IPS-20b (cell line): ENCODE measurements around the gene EIF1AX.
A peak's percentile ranks its signal among the peaks of the same experiment; 100 is the strongest.
"Not testable (repeated sequence)": the region's sequence is repeated elsewhere in the genome, so short reads cannot be mapped to it uniquely, and the experiment has no call there.

ENCODE experiments used
- H3K27ac ChIP-seq: one replicate; pipeline ENCODE4 v1.5.1; 2013; ENCODE audit warnings: low read length
- H3K27me3 ChIP-seq: 2 replicates; pipeline ENCODE4 v1.6.1; 2013; ENCODE audit warnings: mild to moderate bottlenecking, low read length, inconsistent platforms; ENCODE audit not compliant: insufficient read depth
- H3K36me3 ChIP-seq: 2 replicates; pipeline ENCODE4 v1.6.1; 2013; ENCODE audit warnings: low read depth, mild to moderate bottlenecking, inconsistent platforms, low read length, moderate library complexity; ENCODE audit not compliant: insufficient read depth
- H3K4me1 ChIP-seq: 2 replicates; pipeline ENCODE4 v1.6.1; 2013; ENCODE audit warnings: mild to moderate bottlenecking, control low read depth, inconsistent platforms, low read length, moderate library complexity; ENCODE audit not compliant: insufficient read depth
- H3K4me3 ChIP-seq: 2 replicates; pipeline ENCODE4 v1.5.1; 2013; ENCODE audit warnings: mild to moderate bottlenecking, low read length, inconsistent platforms
- H3K9ac ChIP-seq: 2 replicates; pipeline ENCODE4 v1.6.1; 2013; ENCODE audit warnings: low read depth, mild to moderate bottlenecking, inconsistent platforms, low read length, moderate library complexity
- H3K9me3 ChIP-seq: 2 replicates; pipeline ENCODE4 v1.6.1; 2013; ENCODE audit warnings: mild to moderate bottlenecking, low read depth, low read length, inconsistent platforms; ENCODE audit not compliant: insufficient read depth

EIF1AX gene

DNA sequence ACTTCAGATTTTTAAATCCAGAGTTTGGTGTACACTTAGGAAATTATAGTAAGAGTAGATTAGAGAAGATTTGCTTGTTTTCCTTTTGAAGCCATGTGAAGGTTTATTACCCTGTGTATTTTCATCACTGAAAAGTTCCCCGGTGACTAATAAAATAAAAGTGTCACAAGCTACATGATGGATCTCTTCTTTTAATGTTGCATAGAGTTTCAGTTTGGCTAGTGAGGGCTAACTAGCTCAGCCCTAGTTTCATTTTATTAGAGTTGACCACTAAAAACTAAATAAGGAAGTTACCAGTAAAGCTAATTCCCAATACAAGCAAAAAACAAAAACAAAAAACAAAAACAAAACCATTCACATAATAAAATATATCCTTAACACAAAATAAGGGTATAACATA is 14.8 kb downstream of the EIF1AX start:
- H3K9me3 ChIP-seq, H3K27ac ChIP-seq, H3K4me1 ChIP-seq, H3K4me3 ChIP-seq, H3K9ac ChIP-seq, H3K27me3 ChIP-seq: not testable (repeated sequence)
- H3K36me3 ChIP-seq, result peaks cover 44% of the 10 kb centered on the region

GRCh38 chrX:20124964-20125363 is 16.7 kb downstream of the EIF1AX start:
- no peaks in the 10 kb centered on the region for H3K9me3 ChIP-seq
- no peaks in the 10 kb centered on the region for H3K4me1 ChIP-seq
- H3K27me3 ChIP-seq, result no peaks in the 10 kb centered on the region
- H3K4me3 ChIP-seq, result no peak overlapping the region
- no peak overlapping the region for H3K9ac ChIP-seq
- H3K36me3 ChIP-seq, result peaks cover 27% of the 10 kb centered on the region
- no peak overlapping the region for H3K27ac ChIP-seq

DNA sequence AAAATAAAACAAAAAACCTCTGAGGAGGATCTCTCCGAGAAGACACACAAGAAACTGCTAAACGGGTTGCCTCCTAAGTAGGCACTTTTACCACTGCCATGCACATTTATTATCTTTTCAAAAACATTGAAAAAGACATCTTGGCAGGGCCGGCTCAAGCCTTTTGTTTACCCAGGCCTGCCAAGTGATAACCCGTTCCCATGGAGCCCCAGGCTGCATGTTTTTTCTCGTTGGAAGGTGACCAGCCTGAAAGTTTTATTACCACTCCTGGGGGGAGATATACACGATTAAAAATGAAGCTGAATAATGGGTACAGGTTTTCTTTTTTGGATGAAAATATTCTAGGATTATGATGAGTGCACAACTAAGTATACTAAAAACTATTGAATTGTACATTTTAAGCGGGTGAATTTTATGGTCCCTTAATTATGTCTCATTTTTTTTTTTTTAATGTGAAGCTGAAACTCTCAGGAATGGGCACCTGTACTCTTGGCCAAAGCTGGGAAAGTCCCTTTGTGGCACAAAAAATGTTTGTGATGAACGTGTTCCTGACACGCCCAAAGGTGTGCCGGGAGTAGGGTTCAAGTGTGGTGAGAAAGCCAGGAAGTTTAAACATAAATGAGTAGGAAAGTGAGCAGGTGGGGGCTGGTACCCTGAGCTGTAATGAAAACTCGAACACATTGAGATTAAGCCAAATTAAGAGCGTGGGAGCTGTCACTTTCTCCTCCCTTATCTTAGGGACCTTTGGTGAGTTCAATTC is 23.4 kb downstream of the EIF1AX start:
- H3K27ac ChIP-seq, result no peak overlapping the region
- peaks cover 34% of the 10 kb centered on the region for H3K27me3 ChIP-seq
- no peak overlapping the region for H3K9ac ChIP-seq
- H3K36me3 ChIP-seq, result no peaks in the 10 kb centered on the region
- H3K4me3 ChIP-seq, result no peak overlapping the region
- peaks cover 3% of the 10 kb centered on the region; the same call in 1 of the 2 replicates for H3K4me1 ChIP-seq
- H3K9me3 ChIP-seq, result no peaks in the 10 kb centered on the region

DNA sequence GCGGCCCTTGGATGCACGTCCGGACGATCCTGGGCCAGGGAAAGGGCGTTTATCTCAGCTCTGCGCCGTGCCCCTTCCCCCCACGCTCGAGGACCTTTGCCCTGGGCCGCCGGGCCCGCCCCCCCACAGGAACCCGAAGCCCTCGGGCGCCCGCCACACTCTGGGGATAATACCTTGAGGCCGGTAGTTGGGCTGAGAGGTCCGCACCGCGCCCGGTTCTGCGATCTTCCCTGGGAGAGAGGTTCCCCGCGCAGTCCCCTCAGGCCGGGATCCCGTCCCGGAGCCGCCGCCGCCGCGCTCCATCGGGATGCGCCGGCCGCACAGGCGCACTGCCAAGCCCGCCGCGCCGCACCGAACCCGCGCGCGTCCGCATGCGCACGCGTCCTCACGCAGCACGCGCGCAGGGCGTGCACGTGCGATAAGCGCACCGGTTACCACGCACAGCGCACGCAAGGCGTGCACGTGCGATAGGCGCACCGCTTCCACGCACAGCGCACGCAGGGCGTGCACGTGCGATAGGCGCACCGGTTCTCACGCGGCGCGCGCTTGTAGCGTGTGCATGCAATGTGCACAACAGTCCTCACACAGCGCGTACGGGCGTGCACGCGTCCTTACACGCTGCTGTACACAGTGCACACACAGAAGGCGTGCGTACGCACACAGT is 24.9 kb downstream of the EIF1AX start, which contains the start of gene MAP7D2:
Gene MAP7D2, minus strand, starts transcription at position 331 of the 664 bp plus-strand sequence. Its CDS starts 28 bp downstream, at position 303.
- no peak within 1 kb of the TSS for H3K27ac ChIP-seq

DNA sequence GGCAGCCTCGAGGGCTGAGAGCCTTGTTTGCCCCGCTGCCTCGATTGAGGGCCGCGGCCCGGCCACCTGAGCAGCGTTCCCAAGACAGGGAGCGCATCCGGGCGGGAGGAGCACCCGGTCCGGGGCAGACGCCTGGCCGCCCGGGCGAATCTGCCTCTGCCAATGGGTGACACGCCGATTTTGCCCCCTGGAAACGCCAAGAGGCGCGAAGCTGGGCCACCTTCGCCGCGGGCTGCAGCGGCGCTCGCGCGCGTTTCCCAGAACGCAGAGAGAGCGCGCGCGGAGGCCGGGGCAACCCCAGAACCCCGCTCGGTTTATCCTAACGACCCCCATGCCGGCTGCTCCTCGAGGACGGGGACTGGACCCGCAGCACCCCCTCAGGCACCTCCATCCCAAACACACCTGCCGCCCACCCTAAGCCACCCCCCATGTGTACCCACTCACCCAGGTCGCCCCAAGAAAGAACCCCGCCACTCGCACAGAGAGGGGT is 25.5 kb downstream of the EIF1AX start:
- Histone ChIP-seq H3K9ac (no peak overlapping the region), H3K4me3 (peak overlapping the region; percentile 50), H3K4me1 (peaks cover 3% of the 10 kb centered on the region; the same call in 1 of the 2 replicates), H3K9me3 (no peaks in the 10 kb centered on the region), H3K27ac (no peak overlapping the region), H3K27me3 (peaks cover 34% of the 10 kb centered on the region), H3K36me3 (no peaks in the 10 kb centered on the region)

More for the DNA sequence above, 24.9 kb downstream of the EIF1AX start, which contains the start of gene MAP7D2:
- peaks cover 34% of the 10 kb centered on the region for H3K27me3 ChIP-seq
- H3K4me1 ChIP-seq, result peaks cover 3% of the 10 kb centered on the region; the same call in 1 of the 2 replicates
- no peaks in the 10 kb centered on the region for H3K9me3 ChIP-seq
- peak within 1 kb of the TSS; percentile 50 for H3K4me3 ChIP-seq
- no peaks in the 10 kb centered on the region for H3K36me3 ChIP-seq
- no peak within 1 kb of the TSS for H3K9ac ChIP-seq

DNA sequence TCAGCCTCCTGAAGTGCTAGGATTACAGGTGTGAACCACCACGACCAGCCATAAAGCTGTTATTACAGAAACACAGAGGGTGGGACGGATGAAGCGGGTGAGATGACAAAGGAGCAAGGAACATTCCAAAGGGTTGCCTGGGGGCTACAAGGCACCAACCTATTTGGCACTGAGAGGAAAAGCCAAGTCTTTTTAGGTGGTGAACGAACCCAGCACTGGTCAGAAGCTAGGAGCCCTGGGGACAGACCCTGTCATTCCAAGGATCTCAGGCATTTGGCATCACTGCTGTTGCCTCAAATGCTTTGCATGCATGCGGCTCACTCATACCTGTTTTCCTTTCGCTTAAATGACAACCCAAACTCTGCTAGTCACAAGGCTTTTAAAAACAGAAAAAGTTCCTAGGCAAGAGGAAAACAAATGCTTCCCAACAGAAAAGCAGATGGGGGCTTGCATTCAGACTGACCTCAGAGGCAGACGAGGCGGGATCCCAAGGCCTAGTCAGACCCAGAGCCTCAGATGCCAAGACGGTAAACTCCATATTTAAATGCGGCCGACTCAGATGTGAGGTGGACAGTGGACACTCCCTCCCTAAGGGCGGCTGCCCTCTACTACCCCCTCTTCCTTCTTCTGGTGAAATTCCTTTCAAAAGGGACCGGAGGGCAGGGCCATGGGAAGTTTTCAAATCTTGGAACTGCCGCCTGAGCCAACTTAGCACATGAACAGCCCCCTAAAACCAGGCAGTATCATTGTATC is 29.4 kb downstream of the EIF1AX start:
- no peaks in the 10 kb centered on the region for H3K36me3 ChIP-seq
- H3K9me3 ChIP-seq, result no peaks in the 10 kb centered on the region
- no peak overlapping the region for H3K4me3 ChIP-seq
- peaks cover 30% of the 10 kb centered on the region for H3K27me3 ChIP-seq
- no peak overlapping the region for H3K9ac ChIP-seq
- no peak overlapping the region for H3K27ac ChIP-seq
- peaks cover 3% of the 10 kb centered on the region; the same call in 1 of the 2 replicates for H3K4me1 ChIP-seq

GRCh38 chrX:20111271-20111670 is 30.4 kb downstream of the EIF1AX start:
- Histone ChIP-seq H3K27me3 (peaks cover 21% of the 10 kb centered on the region), H3K4me1 (peaks cover 3% of the 10 kb centered on the region; the same call in 1 of the 2 replicates), H3K36me3 (no peaks in the 10 kb centered on the region), H3K27ac (no peak overlapping the region), H3K9me3 (no peaks in the 10 kb centered on the region), H3K4me3 (no peak overlapping the region), H3K9ac (no peak overlapping the region)

GRCh38 chrX:20101934-20102581 is 39.6 kb downstream of the EIF1AX start:
- no peak overlapping the region for H3K4me3 ChIP-seq
- no peaks in the 10 kb centered on the region for H3K27me3 ChIP-seq
- no peak overlapping the region for H3K27ac ChIP-seq
- no peaks in the 10 kb centered on the region for H3K36me3 ChIP-seq
- no peaks in the 10 kb centered on the region for H3K4me1 ChIP-seq
- H3K9ac ChIP-seq, result no peak overlapping the region
- H3K9me3 ChIP-seq, result no peaks in the 10 kb centered on the region

GRCh38 chrX:20091499-20091898 is 50.1 kb downstream of the EIF1AX start:
- no peaks in the 10 kb centered on the region for H3K4me1 ChIP-seq
- no peak overlapping the region for H3K27ac ChIP-seq

GRCh38 chrX:20089845-20090244 is 51.8 kb downstream of the EIF1AX start:
- no peaks in the 10 kb centered on the region for H3K9me3 ChIP-seq
- no peaks in the 10 kb centered on the region for H3K27me3 ChIP-seq
- H3K9ac ChIP-seq, result no peak overlapping the region
- H3K27ac ChIP-seq, result no peak overlapping the region
- H3K4me1 ChIP-seq, result no peaks in the 10 kb centered on the region
- no peak overlapping the region for H3K4me3 ChIP-seq
- no peaks in the 10 kb centered on the region for H3K36me3 ChIP-seq

More at GRCh38 chrX:20091499-20091898, 50.1 kb downstream of the EIF1AX start:
- Histone ChIP-seq H3K27me3 (no peaks in the 10 kb centered on the region), H3K9ac (no peak overlapping the region), H3K9me3 (no peaks in the 10 kb centered on the region), H3K36me3 (no peaks in the 10 kb centered on the region), H3K4me3 (no peak overlapping the region)

DNA sequence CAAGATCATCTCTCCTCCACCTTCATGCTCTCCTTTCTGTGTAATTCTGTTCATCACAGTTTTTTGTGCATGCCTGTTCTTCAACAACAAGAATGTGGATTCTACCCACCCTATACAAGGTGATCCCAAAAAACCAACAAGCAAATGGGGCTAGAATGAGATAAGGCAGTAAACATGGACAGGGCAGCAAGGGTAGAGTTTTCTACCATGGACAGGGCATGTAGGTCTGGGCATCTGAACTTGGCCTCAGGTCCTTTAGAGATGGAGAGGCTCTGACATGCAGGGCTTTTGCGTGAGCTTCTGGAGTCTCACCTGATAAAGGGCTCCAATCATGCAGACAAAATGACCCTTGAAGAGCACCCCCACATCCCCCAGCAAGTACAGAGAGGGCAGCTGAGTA is 61.4 kb downstream of the EIF1AX start:
- H3K4me1 ChIP-seq, result no peaks in the 10 kb centered on the region
- no peaks in the 10 kb centered on the region for H3K36me3 ChIP-seq
- no peaks in the 10 kb centered on the region for H3K27me3 ChIP-seq
- no peak overlapping the region for H3K27ac ChIP-seq
- no peak overlapping the region for H3K4me3 ChIP-seq
- H3K9me3 ChIP-seq, result no peaks in the 10 kb centered on the region
- no peak overlapping the region for H3K9ac ChIP-seq
